DND-41 (cell line): ENCODE measurements around the gene DYNLT1.

ENCODE experiments used
- EZH2 ChIP-seq: IDR thresholded peaks from 3 replicates; pipeline ENCODE4 v1.6.1; 2012; ENCODE audit warnings: borderline replicate concordance, low read depth, mild to moderate bottlenecking, moderate library complexity, low read length, inconsistent platforms; ENCODE audit not compliant: severe bottlenecking
- TF ChIP-seq, protein P1 (sequence below): IDR thresholded peaks from 2 replicates; pipeline ENCODE4 v1.5.1; 2012; ENCODE audit warnings: borderline replicate concordance, low read length, moderate library complexity, mild to moderate bottlenecking; ENCODE audit not compliant: poor library complexity, severe bottlenecking; ENCODE audit errors: extremely low read depth

DNA sequence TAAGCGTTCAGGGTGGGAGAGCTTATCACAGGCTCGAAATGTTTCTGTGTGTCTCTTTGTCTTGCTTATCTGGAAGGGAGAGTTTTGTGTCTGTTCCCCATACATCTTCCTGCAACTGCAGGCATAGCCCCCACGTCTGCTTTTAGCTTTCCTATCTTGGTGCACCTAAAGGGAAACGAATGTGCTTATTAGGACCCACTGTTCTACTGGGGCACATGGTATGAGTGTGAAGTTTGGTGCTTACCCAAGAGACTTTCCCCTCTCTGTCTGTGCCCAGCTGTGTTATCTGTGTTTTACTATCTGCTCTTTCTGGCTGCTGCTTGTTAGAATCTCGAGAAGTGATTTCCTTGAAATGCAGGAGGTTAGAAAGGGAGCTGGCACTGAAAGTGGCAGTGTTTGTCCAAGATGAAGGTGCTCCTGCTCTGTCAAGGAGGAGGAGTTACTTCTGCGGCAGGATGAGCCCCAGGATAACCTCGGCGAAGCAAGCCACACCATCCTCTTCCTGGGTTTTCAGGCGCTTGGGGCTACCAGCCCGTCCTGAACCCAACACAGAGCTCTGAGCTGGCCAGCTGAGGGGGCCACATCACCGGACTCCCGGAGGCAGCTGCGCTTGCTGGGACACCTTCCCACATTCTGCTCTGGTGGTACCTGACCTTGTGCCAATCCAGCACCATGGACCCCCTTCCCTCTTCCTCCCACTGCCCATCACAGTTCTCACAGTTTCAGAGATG is 23.4 kb downstream of the DYNLT1 start:
- TF ChIP-seq, protein P1, sequence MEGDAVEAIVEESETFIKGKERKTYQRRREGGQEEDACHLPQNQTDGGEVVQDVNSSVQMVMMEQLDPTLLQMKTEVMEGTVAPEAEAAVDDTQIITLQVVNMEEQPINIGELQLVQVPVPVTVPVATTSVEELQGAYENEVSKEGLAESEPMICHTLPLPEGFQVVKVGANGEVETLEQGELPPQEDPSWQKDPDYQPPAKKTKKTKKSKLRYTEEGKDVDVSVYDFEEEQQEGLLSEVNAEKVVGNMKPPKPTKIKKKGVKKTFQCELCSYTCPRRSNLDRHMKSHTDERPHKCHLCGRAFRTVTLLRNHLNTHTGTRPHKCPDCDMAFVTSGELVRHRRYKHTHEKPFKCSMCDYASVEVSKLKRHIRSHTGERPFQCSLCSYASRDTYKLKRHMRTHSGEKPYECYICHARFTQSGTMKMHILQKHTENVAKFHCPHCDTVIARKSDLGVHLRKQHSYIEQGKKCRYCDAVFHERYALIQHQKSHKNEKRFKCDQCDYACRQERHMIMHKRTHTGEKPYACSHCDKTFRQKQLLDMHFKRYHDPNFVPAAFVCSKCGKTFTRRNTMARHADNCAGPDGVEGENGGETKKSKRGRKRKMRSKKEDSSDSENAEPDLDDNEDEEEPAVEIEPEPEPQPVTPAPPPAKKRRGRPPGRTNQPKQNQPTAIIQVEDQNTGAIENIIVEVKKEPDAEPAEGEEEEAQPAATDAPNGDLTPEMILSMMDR, result no peak
- no peak for TF ChIP-seq EZH2
